Endothelial cell of hepatic sinusoid (primary cell): ENCODE results near the gene PLB1.

ENCODE experiments used
- in situ Hi-C: cut with HindIII; loops from 2 replicates; pipeline ENCODE4 v1.10.0; 2017; ENCODE audit warnings: low sequenced_read_pairs

PLB1 gene

DNA sequence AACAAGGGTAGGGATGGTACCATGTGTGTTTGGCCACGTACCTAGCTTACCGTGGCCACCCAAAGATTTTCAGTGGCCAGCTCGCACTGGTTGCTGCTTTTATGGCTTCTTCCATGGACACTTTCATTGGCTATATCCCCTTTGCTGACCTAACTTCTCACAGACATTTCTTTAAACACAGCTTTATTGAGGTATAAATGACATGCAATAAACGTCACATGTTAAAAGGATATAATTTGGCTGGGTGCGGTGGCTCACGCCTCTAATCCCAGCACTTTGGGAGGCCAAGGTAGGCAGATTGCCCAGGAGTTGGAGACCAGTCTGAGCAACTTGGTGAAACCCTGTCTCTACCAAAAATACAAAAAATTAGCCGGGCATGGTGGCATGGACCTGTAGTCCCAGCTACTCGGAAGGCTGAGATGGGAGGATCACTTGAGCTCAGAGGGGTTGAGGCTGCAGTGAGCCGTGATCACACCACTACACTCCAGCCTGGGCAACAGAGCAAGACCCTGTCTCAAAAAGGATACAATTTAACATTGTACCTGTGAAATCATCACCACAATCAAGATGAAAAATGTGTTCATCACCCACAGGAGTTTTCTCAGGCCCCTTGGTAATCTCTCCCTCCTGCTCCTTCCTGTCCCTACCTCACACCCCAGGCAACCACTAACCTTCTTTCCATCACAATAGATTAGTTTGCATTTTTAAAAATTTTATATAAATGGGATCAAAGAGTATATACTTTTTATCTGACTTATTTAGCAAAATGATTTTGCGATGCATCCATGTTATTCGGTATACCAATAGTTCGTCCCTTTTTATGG is 127.9 kb downstream of the PLB1 start:
- in situ Hi-C loops, result no loop called here

DNA sequence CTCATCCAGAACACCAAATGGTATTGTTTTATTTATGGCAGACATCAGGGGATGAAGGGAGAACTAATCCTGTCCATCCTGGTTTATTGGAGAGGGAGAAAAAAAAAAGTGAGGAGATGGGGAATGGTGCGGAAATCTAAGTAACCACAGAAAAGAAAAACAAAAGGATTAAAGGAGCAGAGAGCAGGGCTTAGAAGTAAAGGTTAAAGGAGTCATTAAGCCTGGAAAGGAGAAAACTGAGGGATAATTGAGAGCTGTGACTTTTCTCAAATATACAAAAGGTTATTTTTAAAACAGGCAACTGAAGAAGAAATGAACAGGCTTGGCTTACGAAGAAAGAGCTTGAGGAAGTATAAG is 128.6 kb downstream of the PLB1 start:
- in situ Hi-C loops, result no loop called here

DNA sequence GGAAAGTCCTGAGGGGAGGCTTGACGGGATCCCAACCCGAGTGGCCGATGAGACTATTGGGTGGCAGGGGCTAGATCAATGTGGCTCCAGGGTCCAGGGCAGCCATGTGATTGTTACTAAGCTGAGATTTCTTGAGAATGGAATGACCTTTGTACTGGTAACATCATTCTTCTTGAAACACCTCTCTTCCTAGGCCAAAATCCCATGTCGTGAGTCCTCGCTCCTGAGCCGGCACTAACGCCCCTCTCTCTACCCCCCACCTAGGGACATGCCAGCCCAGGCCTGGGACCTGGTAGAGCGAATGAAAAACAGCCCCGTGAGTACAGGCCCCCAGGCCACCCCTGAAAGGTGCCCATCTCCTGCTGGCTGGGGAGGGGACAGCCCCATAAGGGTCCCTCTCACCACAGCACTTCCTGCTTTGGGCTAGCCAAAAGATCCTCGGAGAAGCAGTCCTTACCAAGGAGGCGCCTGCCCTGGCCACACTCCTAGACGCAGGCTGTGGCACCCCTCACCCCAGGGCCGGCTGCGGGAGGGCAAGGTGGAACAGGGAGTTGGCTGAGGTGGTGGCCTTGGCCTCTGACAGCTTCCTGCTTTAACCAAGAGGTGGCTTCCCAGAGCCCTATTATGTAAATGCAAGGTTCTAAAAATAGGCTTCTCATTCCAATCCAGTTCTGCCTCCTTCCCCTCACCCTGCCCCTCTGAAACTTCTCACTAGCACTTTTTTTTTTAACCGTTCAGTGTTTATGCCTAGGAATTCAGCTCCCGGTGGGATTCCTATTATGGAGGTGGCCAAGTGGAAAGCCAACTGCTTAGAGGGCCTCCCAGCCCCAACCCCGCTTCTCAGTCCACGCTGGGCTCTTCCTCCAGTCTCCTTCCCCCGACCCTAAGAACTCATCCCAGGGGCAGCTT is 129.2 kb downstream of the PLB1 start:
- in situ Hi-C loops, result no loop called here

DNA sequence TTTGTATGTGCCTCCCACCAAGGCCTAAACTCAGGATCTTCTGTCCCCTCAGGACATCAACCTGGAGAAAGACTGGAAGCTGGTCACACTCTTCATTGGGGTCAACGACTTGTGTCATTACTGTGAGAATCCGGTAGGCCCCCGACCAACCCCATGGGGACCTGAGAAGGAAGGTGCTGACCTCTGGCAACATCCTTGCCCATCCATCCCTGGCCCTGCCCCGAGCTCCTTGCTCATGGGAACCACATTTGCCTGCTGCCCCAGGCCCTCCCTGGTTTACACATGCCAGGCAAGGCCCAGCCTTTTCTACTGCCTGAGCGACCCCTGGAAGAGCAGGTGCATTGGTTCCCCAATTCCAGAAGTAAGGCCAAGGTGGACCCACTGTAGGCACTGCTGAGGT is 130.5 kb downstream of the PLB1 start:
- in situ Hi-C loops, result no loop called here

DNA sequence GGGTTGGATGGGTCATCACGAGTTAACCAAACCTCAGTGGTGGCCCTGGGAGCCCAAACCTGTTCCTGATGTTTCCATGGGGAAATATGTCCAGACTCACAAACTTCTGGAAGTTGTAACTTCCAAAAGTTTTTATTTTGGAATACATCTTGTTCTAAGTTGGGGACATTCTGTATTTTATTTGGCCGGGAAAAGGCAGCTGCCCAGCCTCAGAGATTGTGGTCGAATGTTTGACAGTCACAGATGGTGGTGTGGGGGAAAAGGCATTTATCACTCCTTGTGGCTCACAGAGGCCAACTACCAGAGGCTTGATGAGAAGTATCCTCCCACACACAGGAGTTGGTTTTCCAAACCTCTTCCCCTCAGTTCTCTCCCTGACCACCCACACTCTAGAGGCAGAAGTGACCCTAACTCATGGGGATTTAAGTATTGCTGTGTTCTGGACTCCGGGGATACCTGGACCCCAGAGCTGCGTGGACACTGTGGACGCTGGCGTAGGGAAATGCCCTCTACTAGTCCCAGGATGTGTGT is 131.1 kb downstream of the PLB1 start:
- in situ Hi-C loops, result no loop called here

DNA sequence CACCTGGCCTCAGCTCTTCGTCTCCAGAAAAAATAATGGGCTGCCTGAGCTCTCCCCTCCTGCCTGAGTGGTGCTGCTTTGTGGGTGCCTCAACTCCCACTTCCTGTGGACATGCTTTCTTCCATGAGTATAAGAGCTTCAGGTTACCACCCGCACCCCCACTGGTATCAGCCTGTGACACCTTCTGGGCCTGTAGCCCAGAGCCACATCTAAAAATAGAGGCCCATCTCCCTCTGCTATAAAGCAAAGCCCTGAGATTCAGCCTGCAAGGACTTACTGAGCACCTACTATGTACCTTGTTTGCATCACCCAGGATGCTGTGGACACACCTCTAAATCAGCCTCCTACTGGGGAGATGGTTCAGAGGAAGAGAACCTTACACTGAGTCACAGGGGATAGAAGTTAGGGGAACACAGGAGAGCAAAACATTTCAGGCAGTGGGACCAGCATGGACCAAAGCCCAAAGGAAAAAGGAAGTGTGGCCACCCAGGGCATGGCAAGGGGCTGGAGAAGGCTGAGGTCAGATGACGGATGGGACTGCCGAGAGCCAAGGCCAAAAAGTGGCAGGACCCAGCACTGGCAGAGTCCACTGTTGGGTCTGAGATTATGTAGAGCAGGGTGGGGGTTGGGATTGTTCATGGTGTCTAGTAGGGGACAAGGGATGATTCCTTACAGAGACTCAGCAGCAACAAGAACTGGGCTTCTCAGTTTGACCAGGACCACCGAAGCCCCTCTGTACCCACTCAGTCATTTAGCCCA is 132.0 kb downstream of the PLB1 start:
- in situ Hi-C loops, result no loop called here

DNA sequence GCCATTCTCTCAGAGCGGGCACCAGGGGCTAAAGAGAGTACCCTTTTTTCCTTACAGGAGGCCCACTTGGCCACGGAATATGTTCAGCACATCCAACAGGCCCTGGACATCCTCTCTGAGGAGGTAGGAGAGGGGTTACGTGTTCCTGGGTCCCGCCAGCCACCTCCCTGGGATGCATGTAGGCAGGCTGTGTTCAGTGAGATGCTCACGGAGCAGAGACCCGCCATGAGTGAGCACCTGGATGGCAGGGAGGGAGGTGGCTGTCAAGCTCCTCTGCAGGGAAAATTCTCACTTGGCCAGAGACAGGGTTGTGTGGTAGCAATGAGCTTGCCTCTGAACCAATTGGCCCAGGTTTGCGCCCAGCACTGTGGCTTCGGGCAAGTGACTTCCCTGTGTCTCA is 132.6 kb downstream of the PLB1 start:
- in situ Hi-C loops, result no loop called here

DNA sequence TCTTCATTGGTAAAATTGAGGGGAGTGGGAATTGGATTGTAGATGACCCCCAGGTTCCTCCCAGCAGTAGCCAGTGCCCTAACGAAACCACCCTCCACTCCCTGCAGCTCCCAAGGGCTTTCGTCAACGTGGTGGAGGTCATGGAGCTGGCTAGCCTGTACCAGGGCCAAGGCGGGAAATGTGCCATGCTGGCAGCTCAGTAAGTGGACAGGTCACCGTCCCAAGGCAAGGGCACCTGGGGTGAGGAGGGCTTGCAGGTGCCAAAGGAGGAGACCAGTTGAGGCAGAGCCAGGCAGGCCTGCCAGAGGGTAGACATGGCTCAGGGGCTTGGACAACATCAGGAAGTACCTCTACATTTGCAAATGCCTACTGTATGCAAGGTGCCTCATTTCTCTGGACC is 133.1 kb downstream of the PLB1 start:
- in situ Hi-C loops, result no loop called here

DNA sequence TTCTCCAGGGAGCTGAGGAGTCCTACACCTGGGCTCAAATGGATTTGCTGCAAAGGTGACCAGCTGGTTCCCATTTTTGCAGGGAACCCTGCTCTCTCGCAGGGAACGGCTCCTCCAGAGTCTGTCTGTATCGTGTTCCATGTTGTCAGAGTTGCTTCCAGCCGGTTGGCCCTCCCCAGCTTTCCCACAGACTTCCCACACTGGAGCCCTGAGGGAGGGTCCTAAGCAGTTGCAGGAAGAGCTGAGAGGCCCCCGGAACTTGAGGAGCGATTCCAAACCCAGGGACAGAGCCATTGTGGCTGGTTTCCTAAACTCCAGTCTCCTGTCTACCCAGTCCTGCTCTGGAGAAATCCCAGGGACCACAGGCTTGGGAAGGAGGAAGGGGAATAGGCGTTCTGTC is 134.1 kb downstream of the PLB1 start:
- in situ Hi-C loops, result no loop called here

DNA sequence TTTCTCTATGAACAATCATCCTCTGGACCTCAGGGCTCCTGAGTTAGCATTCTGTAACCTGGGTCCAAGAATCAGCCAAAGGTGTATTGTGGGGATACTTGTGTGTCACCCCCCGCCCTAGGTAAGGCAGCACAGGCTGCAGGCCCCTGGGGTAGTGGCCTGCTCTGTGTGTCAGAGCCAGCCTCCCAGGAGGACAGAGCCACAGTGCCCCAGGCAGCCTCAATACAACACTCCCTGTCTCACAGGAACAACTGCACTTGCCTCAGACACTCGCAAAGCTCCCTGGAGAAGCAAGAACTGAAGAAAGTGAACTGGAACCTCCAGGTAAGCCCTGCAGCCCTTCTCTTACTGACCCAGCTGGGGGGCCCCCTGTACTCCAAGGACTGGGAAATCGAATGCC is 134.5 kb downstream of the PLB1 start:
- in situ Hi-C loops, result no loop called here

DNA sequence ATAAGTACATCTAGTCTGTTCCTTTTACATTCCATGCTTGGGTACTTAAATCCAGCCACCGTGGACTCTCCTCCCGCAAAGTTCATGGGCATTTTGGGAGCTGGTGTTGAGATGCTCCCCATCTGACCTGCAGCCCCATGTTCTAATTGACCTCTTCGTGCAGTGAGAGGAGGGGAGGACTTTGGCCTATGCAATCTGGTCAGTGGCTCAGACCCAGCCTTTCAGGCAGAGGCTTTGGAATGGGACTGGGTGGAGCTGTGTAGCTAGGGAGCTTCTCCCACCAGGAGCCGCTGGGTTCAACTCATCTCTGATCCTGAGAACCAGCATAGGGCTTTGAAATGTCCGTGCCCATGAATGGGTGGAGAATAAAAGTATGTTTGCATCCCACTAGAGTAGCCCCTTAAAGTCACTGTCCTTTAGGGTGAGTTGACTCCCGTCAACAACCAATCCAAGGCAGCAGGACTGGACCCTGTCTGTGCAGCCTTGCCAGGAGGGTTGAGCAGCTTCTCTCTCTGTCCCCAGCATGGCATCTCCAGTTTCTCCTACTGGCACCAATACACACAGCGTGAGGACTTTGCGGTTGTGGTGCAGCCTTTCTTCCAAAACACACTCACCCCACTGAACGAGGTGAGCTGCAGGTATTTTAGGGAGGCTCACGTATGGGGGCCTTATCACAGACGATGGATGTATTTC is 135.8 kb downstream of the PLB1 start:
- in situ Hi-C loops, result no loop called here

DNA sequence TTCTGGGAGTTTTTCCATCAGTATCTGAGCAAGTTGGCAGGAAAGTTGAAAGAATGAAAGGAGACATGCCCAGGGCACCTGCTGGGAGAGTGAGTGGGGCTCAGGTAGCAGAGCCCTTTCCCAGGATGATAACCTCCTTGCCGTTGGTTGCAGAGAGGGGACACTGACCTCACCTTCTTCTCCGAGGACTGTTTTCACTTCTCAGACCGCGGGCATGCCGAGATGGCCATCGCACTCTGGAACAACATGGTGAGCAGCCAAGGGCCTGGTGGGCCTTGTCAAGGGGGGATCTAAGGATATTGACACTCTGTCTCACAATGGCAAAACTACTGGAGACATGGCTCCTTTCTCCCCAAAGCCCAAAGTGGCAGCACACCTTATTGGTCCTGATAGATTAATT is 136.9 kb downstream of the PLB1 start:
- in situ Hi-C loops, result no loop called here

DNA sequence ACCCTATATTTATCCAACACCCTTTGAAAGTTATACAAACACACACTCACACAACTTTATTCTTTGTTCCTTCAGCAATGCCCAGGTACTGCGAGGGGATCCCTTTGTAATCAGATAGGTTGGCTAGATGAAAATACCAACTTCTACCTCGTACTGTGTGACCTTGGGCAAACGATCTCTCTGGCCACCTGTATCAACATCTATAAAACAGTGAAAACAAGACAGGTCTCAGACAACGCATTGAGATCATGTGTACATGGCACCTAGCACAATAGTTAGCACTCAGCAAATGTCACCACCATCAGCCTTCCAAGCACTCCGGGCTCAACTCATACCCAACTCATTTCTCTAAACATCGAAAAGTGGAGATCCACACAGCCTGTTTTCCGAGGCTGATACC is 137.3 kb downstream of the PLB1 start:
- in situ Hi-C loops, result no loop called here

DNA sequence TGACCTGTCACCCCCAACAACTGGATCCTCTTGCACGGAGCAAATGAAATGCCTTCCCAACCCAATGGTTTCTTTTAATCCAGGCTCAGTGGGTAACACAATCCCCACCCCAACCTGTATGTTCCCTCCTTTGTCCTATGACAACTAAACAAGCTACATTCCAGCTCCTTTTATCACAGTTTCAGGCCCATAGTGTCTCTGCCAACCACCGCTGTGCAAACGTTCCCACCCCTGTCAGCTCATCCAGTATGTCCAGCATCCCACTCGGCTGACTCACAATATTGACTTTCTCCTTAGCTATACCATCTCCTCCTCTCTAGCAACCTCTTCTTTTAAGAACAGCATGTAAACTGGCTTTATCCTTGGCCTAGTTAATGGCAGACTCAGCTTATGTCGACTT is 137.9 kb downstream of the PLB1 start:
- in situ Hi-C loops, result no loop called here

DNA sequence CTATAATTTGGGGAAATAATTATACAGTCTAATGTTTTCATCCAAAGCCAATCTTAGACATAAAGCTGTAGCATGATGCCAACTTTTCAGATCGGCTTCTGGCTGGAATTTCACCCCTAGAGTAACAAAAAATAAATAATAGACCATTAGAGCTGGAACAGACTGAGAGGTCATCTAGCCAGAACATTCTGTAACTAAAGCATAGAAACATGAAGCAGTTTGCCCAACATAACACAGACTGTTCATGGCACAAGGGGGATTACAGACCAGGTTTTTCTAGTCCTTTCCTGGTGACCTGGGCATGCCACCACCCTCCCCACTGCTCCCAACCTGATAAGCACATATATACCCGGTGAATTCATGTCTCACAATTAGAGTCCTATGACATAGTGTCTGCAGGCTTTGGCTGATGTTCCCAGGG is 139.3 kb downstream of the PLB1 start:
- in situ Hi-C loops, result no loop called here

DNA sequence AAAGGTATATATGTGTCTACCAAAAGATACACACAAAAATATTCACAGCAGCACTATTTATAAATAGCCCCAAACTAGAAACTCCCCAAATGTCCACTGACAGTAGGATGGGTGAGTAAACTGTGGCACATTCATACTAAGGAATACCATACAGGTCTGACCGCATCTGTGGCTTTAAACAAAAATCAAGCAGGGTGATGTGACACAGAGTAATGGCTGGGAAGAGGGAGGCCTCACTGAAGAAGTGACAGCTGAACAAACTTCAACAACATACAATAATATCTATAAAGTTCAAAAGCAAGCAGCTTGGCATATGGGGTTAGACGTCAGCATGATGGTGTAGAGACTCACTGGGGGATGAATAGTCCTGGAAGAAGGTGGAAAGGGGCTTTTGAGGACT is 140.6 kb downstream of the PLB1 start:
- in situ Hi-C loops, result no loop called here

DNA sequence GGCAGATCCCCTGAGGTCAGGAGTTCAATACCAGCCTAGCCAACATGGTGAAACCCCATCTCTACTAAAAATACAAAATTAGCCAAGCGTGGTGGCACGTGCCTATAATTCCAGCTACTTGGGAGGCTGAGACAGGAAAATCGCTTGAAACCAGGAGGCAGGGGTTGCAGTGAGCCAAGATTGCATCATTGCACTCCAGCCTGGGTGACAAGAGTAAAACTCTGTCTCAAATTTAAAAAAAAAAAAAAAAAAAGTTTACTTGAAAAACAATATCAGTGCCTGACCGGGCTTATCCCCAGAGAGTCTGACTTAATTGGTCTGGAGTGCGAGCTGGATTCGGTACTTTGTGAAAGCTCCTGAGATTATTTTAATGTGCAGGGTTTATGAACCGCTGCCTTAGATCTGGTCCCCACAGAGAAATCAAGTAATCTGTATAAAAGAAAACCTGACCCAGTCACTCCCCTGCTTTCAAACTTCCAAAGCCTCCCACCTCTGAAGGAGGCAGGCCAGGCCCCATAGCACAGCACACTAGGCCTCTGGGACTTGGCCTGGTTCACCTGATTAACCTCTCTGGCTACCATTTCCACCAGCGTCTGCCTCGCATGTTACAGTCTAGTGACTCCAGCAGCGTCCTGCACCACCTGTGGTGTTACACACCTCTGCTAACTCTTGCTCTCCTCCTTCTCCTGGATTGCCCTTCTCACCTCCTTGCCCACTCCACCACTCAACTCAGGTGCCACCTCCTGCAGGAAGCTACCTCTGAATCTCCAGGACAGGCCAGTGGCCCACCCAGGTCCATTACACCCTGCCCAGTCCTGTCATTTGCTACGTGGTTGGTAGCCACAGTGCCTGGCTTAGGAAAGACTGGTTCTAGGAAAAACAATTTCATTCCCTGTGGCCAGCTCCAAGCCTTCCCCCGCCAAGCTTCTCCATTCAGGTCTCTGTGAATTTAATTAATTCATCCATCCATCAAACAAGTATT is 141.5 kb downstream of the PLB1 start:
- in situ Hi-C loops, result no loop called here

DNA sequence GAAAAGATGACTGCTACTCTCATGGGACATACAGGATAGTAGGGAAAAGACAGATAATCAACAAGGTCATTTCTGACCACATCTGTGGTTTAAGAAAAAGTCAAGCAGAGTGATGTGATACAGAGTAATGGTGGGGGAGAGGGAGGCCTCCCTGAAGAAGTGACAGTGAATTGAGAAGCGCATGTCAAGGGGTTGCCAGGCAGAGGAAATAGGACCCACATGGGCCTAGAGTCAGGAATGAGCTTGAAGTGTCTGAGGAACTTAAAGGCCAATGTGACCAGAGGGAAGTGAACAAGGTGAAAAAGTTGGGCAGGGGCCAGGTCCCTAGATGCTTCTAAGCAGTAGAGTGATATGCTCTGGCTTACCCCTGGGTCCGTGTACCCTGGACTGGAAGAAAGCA is 142.2 kb downstream of the PLB1 start:
- in situ Hi-C loops, result no loop called here

DNA sequence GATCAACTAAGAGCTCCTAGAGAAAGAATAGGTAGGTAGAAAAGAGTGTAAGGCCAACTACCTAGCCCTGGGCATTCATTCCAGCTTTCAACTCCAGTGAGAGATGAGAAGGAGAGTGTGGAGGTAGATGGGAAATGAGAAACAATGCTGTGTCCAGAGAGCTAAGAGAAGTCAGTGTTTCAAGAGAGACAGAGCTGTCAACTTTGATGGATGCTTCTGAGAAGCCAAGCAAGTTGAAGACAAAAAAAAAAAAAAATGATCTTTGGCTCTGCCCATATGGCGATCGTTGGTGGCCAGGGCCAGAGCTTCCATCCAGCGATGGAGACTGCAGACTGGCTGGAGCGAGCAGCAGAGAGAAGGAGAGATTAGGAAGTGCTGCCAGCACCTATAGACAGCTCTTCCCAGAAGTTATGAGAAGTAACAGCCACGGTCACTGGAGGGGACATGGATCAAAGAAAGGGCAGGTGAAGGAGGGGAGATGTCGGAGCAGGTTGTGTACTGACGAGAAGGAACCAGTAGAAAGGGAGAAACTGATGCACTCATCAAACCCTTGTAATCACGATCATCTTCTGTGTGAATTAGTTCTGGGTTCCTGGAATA is 143.3 kb downstream of the PLB1 start:
- in situ Hi-C loops, result no loop called here
